Measurements from ENCODE around the gene CCDC146.
"Not testable (repeated sequence)": the region's sequence is repeated elsewhere in the genome, so short reads cannot be mapped to it uniquely, and the experiment has no call there.

The CCDC146 gene

DNA sequence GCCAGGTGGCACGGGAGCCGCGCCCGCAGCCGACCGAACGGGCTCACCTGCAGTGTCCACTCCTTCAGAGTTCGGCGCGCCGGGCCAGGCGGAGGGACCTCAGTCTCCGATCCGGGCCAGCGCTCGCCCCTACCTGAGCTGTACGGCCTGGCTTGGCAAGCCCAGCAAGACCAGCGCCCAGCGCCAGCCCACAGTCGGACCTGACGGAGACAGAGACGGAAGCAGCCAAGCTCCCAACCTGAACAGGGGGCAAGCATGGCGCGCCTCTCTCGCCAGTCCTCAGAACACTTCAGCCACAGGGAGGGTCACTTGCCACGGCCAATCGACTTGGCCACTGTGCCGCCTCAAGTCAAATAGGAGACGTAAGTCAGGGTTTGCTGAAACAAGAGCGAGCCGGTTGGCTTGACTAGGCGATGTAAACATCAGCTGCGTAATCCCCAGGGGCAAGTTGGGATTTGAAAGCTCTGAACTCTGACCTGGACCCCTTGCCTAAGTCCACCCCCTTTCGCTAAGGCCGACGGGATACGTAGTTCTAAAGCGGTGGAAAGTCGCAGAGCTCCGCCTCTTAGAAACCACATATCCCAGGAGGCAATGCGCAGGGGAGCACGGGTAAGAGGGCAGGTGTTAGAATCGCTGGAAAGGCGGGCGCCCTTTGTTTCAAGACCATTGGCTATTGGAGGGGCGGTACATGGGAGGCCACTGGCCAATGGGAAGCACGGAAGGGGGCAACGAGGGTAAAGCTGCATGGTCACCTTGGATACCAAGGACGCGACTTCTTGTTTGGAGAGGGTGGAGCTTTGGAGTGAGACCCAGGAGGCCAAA lies at the start of gene CCDC146:
TSS of gene CCDC146 (plus strand) at position 756 of the 822 bp plus-strand sequence. CDS start 45,054 bp downstream, outside the sequence.
- DNase-seq: peak; percentile 98

GRCh38 chr7:77074786-77075396 lies 47.5 kb upstream of the CCDC146 start:
- peak; percentile 23 for DNase-seq

DNA sequence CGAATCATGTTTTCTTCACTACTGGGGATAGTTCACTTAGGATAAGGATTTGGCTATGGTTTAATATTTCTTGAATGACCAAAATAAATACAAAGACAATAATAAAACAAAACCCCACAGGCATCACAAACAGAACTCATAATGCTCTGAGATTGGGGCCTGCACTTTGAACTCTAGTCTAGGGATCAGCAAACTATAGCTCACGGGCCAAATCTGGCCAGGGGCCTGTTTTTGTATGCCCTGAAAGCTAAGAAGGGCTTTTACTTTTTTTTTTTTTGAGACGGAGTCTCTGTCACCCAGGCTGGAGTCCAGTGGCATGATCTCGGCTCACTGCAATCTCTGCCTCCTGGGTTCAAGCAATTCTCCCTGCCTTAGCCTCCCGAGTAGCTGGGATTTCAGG lies 45.4 kb upstream of the CCDC146 start:
- DNase-seq: not testable (repeated sequence)

DNA sequence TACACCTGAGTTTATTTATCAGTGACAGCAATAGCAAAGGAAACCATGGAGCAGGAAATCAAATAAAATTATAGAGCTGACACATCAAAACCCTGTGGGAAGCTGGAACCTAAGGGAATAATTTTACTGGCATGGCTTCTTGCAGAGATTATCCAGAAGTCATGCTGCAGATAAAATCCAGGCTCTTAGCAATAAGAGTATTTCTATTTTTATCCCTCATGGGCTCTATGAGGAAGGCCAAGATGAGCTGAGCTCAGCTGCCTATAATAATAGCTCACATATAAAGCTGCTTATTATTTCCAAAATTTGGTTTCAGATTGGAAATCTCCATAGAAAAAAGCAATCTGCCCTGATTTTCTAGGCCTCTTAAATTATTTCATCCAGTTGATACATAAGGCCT lies 43.3 kb upstream of the CCDC146 start:
- not testable (repeated sequence) for DNase-seq

- not testable (repeated sequence) for DNase-seq
These were observed 42.8 kb upstream of the CCDC146 start for GRCh38 chr7:77079624-77080023.

DNA sequence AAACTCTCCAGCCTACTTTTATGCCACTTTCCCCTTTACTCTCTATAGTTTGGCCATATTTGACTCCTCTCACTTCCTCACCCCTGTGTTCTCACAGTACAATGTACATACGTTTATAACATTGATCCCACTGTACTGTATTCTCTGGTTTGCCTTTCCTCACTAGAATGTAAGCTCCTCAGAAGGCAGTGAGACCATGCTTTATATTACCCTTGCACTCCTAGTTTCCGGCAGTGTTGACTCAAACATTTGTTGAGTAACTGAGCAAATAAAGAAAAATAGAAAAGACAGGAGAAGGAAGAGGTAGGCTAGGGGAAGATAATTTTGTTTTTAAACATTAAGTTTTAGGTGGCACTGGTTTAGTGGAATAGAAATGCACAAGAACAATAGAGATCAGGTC lies 42.2 kb upstream of the CCDC146 start:
- DNase-seq: not testable (repeated sequence)

DNA sequence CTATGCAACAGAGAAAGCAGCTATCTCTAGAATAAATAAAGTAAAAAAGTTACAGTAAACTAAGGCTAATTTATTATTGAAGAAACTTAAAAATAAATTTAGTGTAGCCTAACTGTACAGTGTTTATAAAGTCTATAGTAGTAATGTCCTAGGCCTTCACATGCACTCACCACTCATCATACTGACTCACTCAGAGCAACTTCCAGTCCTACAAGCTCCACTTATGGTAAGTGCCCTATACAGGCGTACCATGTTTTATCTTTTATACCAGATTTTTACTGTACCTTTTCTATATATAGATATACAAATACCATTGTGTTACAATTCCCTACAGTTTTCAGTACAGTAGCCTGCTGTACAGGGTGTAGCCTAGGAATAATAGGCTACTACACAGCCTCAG lies 40.2 kb upstream of the CCDC146 start:
- DNase-seq: not testable (repeated sequence)

DNA sequence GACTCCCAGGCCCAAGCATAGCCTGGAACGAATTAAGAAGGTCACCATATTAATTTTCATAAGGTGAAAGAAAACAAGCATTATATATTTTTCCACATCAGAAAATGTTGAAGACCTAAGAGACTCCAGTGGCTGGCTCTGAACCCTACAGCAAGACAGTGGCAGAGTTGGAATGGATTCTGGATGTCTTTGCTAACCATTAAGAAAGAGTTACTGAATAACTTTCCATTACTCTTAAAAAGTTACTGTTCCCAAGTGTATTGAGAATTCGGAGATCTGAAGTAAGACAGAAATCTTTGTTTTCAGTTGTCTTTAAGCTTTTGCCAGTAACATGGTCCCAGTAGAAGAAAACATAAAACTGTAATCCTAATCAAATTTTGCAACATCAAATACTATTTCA lies 30.1 kb upstream of the CCDC146 start:
- DNase-seq: not testable (repeated sequence)

DNA sequence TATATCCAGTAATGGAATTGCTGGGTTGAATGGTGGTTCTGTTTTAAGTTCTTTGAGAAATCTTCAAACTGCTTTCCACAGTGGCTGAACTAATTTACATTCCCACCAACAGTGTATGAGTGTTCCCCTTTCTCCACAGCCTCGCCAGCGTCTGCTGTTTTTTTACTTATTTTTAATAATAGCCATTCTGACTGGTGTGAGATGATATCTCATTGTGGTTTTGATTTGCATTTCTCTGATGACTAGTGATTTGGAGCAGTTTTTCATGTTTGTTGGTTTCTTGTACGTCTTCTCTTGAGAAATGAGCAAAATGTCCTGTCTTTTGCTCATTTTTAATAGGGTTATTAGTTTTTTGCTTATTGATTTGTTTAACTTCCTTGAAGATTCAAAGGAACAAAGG lies 21.9 kb upstream of the CCDC146 start:
- DNase-seq: not testable (repeated sequence)

DNA sequence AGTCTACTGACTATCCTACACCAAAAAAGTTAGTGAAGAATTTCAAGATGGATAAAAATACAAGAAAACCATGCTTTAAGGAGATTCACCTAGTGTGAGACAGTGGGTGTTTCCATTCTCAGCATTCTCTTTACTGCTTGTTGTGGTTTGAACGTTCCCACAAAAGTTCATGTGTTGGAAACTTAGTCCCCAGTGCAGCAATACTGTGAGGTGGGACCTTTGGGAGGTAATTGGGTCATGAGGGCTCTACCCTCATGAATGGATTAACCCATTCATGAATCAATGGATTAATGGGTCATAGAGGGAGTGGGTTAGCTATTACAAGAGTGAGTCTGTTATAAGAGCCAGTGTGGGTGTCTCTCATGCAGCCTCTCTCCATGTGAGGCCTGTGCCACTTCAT lies 21.2 kb upstream of the CCDC146 start:
- not testable (repeated sequence) for DNase-seq

- not testable (repeated sequence) for DNase-seq
These were observed 19.7 kb upstream of the CCDC146 start for GRCh38 chr7:77102671-77103070.

GRCh38 chr7:77105904-77106303 lies 16.5 kb upstream of the CCDC146 start:
- peak; percentile 19 for DNase-seq

DNA sequence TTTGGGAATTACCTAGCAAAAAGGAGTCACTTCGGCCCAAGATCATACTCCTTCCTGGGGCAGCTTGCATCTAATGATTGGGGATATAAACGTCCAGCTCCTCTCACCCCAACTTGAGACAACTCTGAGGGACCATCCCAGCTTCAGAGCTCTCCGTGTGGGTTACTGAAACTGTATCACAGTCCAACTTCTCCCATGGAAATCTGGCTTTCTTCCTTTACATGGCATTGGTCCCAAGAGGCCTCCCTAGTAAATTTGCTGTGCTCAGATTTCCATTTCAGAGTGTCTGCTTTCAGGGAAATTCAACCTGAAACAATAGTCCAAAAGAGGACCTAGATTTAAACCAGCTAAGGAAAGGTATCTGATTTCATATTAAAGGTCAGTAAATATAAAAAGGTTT lies 14.8 kb upstream of the CCDC146 start:
- not testable (repeated sequence) for DNase-seq

DNA sequence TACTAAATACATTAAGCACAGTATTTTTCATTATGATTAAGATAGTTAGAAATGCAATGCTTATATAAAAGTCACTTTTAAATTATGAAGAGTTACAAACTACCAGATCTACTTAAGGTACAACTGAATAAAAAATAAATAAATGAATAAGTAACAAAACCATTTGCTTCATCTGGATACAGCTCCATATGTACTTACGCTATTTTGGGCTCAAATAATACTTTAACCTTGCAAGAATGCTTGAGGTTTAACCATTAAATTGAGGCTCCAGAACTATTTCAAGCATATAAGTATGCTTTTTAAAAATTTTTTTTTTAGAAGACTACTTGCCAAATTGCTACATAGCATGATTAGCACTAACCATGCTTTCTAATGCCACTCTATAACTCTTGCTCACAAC lies 14.1 kb upstream of the CCDC146 start:
- DNase-seq: not testable (repeated sequence)

GRCh38 chr7:77112719-77113306 lies 9.6 kb upstream of the CCDC146 start:
- not testable (repeated sequence) for DNase-seq

DNA sequence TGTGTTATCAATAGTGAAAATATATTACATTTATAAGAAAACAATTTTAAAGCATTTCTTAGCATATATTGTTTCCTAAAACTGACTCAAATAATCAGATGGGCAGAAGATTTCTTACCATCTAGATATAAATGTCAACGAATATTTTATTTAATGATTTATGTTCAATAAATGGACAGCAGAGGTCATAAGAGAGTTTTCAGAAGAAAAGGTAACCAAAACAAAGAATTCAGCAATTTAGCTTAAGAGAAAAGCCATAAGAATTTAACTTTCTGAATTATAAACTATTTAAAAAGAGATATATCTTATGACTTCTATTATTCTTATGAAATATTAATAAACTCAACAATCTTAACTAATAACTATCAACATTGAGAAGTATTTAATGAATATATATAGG lies 3.1 kb downstream of the CCDC146 start:
- not testable (repeated sequence) for DNase-seq

DNA sequence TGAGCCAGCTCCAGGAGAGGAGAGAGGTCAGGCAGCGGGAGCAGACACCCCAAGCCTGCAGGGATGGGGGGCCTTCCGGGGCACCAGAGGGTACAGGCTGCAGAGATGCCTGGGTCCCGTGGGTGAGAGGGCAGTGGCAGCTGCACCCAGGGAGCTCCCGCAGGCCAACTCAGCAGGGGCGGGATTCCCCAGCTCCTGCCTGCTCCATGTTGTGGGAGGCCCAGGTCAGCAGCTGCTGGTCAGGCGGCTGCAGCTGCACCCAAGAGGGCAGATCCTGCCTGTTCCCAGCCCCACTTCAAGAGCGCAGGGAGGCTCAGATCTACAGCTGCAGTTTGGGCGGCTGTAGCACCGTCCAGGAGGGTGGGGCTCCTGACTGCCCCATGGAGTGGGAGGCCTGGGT lies 4.6 kb downstream of the CCDC146 start:
- DNase-seq: not testable (repeated sequence)

DNA sequence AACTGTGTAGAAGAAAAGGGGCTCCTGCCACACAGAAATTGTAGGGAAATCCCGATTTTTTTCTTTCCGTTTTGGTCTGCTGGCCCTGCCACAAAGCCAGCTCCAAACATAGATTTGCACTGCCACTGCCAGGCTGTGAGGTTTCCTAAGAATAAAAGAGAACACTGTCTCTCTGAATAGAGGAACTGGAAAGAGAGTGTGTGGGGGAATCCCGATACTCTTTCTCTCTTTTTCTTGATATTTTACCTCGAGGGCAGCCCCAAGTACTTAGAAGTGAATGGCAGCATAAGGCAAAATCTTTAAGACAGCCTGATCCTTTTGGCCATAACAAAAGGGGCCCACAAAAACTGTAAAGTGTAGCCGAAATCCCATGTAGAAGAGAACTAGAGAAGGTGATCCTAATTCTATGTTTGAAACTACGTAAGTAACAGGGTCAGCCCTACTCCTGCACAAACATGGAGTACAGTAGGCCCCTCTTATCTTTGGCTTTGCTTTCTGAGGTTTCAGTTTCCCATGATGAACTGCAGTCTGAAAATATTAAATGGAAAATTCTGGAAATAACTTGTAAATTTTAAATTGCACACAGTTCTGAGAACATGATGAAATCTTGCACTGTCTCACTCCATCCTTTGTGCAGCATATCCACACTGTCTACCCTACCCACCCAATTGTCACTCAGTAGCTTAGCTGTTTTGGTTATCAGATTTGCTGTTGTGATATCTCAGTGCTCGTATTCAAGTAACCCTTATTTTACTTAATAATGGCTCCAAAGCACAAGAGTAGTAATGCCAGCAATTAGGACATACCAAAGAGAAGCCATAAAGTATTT lies 6.4 kb downstream of the CCDC146 start:
- DNase-seq: not testable (repeated sequence)

GRCh38 chr7:77131781-77132180 lies 9.4 kb downstream of the CCDC146 start:
- not testable (repeated sequence) for DNase-seq

DNA sequence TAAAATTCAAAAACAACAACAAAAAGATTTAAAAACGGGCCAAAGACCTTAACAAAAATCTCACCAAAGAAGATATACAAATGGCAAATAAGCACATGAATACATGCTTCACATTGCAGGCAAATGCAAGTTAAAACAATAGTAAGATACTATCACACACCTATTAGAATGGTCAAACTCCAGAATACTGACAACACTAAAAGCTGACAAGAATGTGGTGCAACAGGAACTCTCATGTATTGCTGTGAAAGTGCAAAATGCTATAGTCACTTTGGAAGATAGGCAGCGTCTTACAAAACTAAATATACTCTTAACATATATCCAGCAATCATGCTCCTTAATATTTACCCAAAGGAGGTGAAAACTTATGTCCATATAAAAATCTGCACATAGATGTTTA lies 16.3 kb downstream of the CCDC146 start:
- DNase-seq: not testable (repeated sequence)

DNA sequence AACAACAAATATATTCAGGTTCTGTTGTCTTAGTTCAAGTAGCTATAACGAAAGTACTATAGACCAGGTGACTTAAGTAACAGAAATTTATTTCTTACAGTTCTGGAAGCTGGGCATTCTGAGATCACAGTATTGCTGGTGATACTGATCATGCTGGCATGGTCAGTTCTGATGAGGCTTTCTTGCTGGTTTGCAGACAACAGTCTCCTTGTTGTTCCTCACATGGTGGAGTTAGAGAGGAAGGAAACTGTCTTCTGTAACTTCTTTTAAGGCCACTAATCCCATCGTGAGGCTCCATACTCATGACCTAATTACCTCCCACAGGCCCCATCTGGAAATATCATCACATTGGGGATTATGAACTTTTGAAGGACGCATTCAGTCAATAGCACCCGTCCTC lies 17.9 kb downstream of the CCDC146 start:
- not testable (repeated sequence) for DNase-seq

GRCh38 chr7:77152232-77152631 lies 29.8 kb downstream of the CCDC146 start:
- DNase-seq: peak; percentile 33

DNA sequence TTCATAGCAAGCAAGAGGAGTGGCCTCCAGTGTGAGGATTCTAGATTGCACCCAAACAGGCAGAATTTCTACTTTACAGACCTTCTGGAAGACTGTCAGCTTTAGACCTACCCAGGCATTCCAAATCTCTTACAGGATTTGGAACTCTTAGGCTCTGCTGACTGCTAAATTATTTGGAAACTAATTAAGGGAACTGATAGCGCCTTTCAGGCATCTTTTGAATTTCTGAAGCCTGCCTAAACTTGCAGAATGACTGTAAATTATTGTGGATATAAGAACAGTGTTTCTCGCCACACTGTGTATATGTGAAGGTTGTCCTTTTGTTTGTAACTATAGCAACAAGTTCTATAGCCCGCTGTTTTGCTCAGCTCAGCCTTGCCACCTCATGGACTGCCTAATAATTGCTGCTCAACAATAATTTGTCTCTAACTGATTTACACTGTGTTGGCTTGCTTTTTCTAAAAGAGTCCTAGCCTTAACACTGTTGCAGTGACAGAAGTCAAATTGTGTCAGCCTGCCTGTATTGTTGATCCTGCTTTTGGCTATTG lies 32.6 kb downstream of the CCDC146 start:
- peak; percentile 17 for DNase-seq

Data from fibroblast of skin of right quadriceps (primary cell).